Right hindlimb (tissue), 1 donor: ENCODE results near the gene TRAF3IP1.
"Not testable (repeated sequence)": the region's sequence is repeated elsewhere in the genome, so short reads cannot be mapped to it uniquely, and the experiment has no call there.

Experiments
- DNase-seq: peaks from one replicate; pipeline ENCODE4 v3.0.0-alpha.2; 2018

TRAF3IP1 gene

GRCh38 chr2:238288650-238289573 is 31.4 kb upstream of the TRAF3IP1 start:
- DNase-seq = peak; percentile 99

GRCh38 chr2:238289574-238289973 is 30.7 kb upstream of the TRAF3IP1 start:
- no peak for DNase-seq

DNA sequence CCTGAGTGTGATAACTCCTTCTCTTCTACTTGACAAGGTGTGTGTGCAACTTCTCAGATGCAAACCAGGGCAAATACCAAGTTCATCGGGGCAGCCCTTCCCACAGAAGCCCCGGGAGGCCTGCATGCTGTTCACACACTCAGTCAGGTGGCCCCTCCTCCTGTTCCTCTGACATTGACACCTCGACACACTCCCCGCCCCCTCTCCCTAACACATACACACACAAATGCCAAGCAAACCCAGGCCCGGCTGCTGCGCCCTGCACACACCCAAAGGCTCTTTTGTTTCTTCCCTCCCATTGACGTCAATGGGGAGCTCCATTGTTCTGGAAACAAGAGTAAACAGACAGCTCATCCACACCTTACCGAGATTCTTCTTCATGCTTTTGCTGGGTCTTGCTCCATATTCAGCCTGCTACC is 30.2 kb upstream of the TRAF3IP1 start:
- no peak for DNase-seq

DNA sequence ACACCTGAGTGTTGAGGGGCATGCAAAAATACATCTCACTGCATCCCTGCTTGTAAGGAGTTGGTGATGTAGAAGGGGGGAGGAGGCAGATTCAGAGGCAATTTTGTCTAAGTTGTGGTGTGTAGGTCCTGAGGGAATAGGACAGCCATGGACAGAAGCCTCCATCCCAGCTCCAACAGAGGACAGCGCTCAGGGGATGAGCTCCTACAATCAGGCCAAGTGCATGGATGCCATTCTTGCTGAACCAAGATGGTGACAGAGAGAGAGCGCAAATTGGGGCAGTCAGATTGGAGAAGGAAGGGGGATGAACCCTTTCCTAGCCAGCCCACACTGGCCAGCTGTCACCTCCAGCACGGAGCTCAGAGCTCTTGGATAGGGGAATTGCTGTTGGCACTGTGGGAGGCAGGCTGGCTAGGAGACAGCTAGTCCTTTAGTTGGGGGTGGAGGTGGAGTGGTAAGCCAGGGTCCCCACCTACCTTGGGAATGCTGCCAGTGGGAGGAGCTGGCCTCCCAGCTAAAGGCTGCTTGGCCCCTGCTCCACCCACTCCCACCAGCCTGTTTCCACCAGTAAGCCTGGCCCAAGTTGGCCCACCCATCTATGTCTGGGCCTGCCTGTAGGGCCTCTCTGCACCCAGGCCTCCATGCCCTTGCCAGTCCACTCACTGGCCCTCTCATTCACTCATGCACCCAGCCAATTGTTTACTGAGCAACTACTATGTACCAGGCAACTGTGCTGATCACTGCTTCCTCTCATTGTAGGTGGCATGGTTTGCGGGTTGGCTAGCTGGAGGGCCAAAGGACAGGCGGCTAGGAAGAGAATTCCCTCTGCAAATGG is 29.4 kb upstream of the TRAF3IP1 start:
- DNase-seq = no peak

- DNase-seq = no peak
These were observed 28.6 kb upstream of the TRAF3IP1 start for GRCh38 chr2:238291550-238292281.

- no peak for DNase-seq
These were observed 26.3 kb upstream of the TRAF3IP1 start for GRCh38 chr2:238294046-238294392.

DNA sequence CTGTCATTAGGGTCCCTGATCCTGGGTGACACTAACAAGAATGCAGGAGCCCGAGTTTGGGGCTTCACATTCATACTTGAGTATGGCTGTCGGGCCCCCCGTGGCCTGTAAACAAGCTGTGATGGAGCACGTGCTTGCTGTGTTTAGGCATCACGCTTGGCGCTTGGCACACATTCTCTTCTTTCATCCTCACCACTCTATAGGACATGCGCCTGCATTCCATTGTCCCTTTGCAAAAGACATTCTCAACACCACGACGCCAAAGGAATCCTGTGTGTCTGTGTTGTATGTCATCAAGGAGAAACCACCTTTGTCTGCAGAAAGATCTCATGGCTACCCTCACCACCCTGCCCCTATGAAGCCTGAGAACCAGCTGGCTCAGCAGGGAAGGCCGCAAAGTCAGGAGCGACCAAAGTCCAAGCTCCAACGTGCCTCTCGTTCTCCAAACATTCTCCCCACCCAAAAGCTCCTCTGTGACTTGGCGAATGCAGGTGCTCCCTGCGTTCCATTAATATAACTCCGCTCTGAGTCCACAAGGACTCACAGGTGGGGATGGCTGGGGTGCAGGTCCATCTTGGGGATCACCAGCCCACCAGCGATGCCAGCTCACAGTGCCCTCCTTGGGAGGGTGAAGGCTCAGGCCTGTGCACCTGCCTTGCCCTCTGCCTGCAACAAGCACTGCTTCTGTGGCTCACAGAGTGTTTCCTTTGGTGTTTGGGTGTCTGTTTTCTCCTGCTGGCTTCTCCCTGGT is 25.8 kb upstream of the TRAF3IP1 start:
- DNase-seq = no peak

DNA sequence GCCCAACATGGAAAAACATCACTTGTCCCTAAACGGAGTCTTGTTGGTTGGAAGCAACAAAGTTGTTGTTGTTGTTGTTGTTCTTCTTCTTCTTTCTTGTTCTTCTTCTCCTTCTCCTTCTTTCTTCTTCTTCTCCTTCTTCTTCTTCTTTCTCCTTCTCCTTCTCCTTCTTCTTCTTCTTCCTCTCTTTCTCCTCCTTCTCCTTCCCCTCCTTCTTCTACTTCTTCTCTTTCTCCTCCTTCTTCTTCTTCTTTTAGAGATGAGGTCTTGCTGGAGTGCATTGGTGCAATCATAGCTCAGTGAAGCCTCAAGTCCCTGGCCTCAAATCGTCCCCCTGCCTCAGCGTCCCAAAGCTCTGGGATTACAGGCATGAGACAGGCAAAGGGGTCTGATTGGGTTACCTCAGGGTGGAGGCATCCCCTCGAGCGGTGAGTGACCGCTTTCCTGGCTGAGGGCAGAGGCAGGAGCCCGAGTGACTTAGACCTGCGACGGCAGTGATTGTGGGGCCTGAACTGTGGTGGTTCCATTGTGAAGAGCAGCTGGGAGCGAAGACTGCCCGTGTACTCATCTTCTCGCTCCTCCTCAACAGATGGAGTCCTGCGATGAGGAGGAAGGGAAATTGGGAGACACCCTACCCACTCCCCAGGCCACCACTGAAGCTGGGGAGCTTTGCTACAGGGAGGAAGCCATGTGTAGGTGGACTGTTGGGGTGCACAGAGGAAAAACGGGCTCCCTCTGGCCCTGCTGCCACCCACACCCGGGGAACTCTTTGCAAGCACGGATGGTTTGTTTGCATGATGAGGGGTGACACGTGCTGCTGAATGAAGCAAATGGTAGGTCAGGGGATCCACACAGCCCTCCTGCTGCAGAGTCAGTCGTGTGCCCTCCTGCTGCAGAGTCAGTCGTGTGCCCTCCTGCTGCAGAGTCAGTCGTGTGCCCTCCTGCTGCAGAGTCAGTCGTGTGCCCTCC is 24.9 kb upstream of the TRAF3IP1 start:
- DNase-seq = no peak

GRCh38 chr2:238296638-238297457 is 23.5 kb upstream of the TRAF3IP1 start:
- DNase-seq = no peak

GRCh38 chr2:238299803-238300202 is 20.5 kb upstream of the TRAF3IP1 start:
- no peak for DNase-seq

DNA sequence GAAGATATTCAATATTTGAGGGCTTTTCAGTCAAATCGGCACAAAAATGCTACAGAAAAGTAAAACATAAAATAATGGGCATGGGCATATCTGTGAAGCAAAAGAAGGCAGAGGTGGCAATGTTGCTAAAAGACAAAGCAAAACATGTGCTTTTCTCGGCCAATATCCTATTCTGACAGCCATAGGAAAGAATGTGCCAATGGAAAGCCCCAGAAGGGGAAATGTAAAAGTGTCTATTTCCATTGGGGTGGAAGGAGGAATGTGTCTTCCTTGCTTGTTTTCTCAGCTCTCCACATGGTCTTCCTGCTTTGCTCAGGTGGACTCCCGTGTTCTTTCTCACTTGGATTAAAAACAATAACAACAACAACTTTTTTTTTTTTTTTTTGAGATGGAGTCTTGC is 18.2 kb upstream of the TRAF3IP1 start:
- no peak for DNase-seq

GRCh38 chr2:238302751-238303150 is 17.6 kb upstream of the TRAF3IP1 start:
- DNase-seq = no peak

GRCh38 chr2:238304116-238304515 is 16.2 kb upstream of the TRAF3IP1 start:
- DNase-seq = no peak

DNA sequence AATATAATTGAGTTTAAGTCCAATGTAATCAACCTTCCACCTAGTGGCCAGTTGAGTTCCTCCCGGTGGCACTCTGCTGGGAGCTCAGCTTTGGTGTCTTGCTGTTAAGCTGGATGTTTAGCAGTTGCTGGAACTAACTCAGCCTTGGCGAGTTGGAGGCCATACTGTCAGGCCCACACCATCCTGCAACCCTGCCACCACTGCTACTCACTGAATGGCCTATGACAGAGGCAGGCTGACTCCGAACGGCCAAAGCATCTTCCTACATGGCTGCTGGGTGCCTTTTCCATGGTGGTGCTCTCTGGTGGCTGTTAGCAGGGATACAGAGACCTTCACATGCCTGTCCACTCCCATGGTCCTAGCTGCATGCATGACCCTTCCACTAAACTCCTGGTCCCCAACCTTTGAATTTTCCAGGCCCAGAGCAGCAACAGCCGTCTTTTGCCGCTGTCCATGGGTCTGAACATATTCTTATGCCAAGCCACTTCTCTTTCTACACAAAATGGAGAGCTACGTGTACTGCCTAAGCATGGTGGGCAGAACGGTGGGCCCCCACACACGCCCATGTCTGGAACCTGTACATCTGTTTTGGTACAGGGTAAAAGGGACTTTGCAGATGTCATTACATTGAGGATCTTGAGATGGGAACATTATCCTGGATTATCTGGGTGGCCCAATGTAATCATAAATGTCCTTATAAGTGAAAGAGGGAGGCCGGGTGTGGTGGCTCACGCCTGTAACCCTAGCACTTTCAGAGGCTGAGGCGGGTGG is 15.0 kb upstream of the TRAF3IP1 start:
- no peak for DNase-seq

DNA sequence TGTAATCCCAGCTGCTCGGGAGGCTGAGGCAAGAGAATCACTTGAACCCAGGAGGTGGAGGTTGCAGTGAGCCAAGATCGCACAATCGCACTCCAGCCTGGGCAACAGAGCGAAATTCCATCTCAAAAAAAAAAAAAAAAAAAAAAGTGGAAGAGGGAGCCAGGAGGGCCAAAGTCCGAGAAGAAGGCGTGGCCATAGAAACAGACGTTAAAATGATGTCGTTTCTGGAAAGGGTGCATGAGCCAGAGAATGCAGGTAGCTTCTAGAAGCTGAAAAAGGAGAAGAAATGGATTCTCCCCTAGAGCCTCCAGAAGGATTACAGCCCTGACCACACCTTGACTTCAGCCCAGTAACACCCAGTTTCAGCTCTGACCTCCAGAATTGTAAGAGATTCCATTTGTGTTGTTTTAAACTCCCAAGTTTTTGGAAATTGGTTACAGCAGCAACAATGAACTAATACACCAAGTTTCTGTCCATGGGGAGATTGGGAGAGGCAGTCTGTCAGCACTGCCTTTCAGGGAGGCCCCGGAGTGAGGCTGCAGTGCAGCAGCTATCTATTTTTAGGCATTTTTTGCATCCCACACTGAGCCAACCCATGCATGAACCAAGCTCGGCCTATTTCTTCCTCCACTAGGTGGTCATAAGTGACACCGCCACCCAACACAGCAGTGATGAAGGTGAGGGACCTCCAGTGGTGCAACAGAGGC is 14.2 kb upstream of the TRAF3IP1 start:
- DNase-seq = no peak

GRCh38 chr2:238306672-238306998 is 13.7 kb upstream of the TRAF3IP1 start:
- DNase-seq = no peak

DNA sequence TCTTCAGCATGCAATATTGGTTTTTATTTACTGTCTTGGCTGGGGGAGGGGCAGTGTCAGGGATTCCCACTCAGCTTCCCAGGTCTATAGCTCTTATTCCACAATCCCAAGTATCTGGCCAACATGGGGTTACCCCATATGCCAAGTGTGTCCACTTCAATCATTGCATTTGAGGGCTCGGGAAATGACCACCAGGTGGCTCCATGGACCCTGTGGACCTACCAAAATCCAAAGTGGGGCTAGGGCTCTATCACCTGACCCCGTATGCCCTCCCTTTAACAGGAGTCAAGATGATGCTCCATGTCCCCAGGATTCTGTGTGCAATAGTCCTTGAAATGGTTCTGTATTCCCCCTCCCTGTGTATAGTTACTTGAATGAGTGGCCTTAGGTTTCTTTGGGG is 12.1 kb upstream of the TRAF3IP1 start:
- DNase-seq = no peak

DNA sequence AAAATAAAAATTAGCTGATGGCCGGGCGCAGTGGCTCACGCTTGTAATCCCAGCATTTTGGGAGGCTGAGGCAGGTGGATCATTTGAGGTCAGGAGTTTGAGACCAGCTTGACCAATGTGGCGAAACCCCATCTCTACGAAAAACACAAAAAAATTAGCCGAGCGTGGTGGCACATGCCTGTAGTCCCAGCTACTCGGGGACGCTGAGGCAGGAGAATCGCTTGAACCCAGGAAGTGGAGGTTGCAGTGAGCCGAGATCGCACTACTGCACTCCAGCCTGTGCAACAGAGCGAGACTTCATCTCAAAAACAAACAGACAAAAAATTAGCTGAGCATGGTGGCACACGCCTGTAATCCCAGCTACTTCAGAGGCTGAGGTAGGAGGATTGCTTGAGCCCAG is 9.6 kb upstream of the TRAF3IP1 start:
- DNase-seq = not testable (repeated sequence)
